ENCODE data around the gene CPNE5.

Gene CPNE5

DNA sequence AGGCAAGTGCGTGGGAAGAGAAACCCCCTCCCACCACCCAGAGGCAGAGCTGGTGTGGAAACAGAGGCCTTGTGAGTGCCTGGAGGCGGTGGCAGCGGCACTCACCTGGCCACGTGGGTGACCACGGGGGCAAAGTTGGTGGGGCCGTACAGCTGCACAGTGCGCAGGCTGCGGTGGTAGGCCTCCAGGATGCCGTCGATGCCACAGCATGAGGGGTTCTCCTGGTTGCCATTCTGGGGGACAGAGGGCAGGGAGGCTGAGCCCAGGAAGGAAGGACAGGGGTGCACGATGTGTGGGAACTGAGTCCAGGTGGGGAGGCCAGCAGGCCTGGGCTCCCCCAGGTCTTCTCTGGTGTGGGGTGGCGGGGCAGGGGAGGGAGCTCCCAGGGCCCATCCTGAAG lies 94.0 kb downstream of the CPNE5 start:
- TF ChIP-seq, protein P1, sequence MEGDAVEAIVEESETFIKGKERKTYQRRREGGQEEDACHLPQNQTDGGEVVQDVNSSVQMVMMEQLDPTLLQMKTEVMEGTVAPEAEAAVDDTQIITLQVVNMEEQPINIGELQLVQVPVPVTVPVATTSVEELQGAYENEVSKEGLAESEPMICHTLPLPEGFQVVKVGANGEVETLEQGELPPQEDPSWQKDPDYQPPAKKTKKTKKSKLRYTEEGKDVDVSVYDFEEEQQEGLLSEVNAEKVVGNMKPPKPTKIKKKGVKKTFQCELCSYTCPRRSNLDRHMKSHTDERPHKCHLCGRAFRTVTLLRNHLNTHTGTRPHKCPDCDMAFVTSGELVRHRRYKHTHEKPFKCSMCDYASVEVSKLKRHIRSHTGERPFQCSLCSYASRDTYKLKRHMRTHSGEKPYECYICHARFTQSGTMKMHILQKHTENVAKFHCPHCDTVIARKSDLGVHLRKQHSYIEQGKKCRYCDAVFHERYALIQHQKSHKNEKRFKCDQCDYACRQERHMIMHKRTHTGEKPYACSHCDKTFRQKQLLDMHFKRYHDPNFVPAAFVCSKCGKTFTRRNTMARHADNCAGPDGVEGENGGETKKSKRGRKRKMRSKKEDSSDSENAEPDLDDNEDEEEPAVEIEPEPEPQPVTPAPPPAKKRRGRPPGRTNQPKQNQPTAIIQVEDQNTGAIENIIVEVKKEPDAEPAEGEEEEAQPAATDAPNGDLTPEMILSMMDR (conservative IDR thresholded peaks at IDR 0.05; ENCODE audit: low read depth, low read length) = no peak

GRCh38 chr6:36744304-36744673 lies 95.0 kb downstream of the CPNE5 start:
- H3K4me3 ChIP-seq (ENCODE audit: low read length) = no peak overlapping the region
- TF ChIP-seq, protein P1 (conservative IDR thresholded peaks at IDR 0.05; ENCODE audit: low read depth, low read length) = no peak
- no peak for DNase-seq (ENCODE audit: low read depth)

More for the DNA sequence above, 94.0 kb downstream of the CPNE5 start:
- H3K4me3 ChIP-seq (ENCODE audit: low read length) = no peak overlapping the region
- DNase-seq (ENCODE audit: low read depth) = no peak

DNA sequence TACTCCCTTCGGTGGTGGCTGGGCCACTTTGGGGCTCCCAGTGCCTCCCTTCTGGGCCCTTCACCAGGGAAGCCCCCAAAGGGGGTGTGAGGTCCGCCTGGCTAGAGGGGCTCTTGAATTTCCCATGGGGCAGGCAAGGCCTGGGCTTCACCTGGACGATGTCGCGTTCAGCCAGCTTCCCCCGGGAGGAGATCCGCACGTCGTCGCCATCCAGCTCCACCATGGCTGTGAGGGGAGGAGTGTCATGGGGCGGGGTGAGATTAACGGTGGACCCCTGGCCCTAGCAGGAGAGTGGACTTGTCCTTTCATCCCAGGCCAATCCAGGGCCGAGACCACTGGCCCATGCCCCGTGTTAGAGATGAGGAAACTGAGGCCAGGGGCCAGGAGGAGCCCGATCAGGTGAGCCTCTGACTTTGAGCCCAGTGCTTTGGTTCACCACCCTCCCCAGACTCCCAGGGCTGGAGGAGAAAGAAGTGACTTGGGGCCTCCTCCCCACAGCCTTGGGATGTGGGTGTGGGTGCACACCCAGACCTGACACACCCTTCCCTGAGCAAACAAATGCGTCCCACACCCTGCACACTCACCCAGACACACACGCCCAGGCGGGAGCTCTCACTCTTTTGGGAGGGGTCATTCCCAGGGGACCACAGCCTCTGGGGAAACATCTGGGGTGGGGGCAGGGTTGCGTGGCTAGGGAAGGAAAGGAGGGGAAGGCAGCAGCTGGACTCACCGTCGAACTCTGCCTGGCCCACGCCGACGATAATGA lies 95.5 kb downstream of the CPNE5 start:
- DNase-seq (ENCODE audit: low read depth) = no peak
- H3K4me3 ChIP-seq (ENCODE audit: low read length) = no peak overlapping the region
- TF ChIP-seq, protein P1 (conservative IDR thresholded peaks at IDR 0.05; ENCODE audit: low read depth, low read length) = no peak

- TF ChIP-seq, protein P1 (conservative IDR thresholded peaks at IDR 0.05; ENCODE audit: low read depth, low read length) = no peak
- no peak for DNase-seq (ENCODE audit: low read depth)
- H3K4me3 ChIP-seq (ENCODE audit: low read length) = no peak overlapping the region
Measured at GRCh38 chr6:36743032-36743431, 96.2 kb downstream of the CPNE5 start.

- no peak overlapping the region for H3K4me3 ChIP-seq (ENCODE audit: low read length)
- DNase-seq (ENCODE audit: low read depth) = no peak
- TF ChIP-seq, protein P1 (conservative IDR thresholded peaks at IDR 0.05; ENCODE audit: low read depth, low read length) = no peak
Measured at GRCh38 chr6:36742146-36742545, 97.1 kb downstream of the CPNE5 start.

DNA sequence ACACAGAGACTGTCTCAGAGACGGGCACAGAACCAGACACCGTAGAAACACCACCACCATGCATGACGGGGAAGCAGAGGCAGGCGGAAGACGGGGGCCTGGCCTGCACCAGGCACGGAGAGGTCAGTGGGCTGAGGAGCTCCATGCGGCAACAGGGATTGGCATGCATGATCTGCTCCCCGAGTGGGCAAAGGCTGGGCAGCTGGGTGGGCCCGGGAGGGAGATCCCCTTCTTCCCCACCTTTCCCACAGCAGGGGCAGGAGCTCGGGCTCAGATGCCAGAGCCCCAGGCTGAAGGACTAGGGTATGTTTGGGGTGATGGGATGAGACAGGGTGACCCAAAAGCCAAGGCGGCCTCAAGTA lies 98.4 kb downstream of the CPNE5 start:
- no peak overlapping the region for H3K4me3 ChIP-seq (ENCODE audit: low read length)
- DNase-seq (ENCODE audit: low read depth) = no peak
- TF ChIP-seq, protein P1 (conservative IDR thresholded peaks at IDR 0.05; ENCODE audit: low read depth, low read length) = no peak
